Mucosa of gallbladder (tissue), 1 donor: ENCODE results near the gene ASB13. TPM values are rescaled to one million over a fixed set of nuclear protein-coding genes. Genes with fewer than 3 reads are reported as not detected.

Experiments used
- DNase-seq: peaks from one replicate; pipeline ENCODE4 v3.0.0-alpha.2; 2020; ENCODE audit warnings: low spot score
- total RNA-seq: library from RNA; stranded (reverse); gene quantifications from one replicate; pipeline ENCODE4 v1.2.1, GENCODE V29; 2021
- donor health status: DM: no; HTN: no; CAD: no.

Gene ASB13
- total RNA-seq, 1 donor from 2014 or later, result 37.3 TPM

- no peak for DNase-seq
Observed at GRCh38 chr10:5589011-5589660, 77.3 kb downstream of the ASB13 start.

Other genes with a start within 250 kb of the ASB13 start
- not detected for gene CALML5, start 167.0 kb downstream of the ASB13 start, total RNA-seq
- not detected for gene CALML3, start 141.6 kb downstream of the ASB13 start, total RNA-seq
- 48.5 TPM for gene TASOR2, start 18.2 kb upstream of the ASB13 start, total RNA-seq
- 205 TPM for gene GDI2, start 146.8 kb upstream of the ASB13 start, total RNA-seq
- 9.4 TPM for gene ANKRD16, start 223.3 kb upstream of the ASB13 start, total RNA-seq
- gene FBH1, start 223.6 kb upstream of the ASB13 start, total RNA-seq, result 101 TPM